NB4 (cell line): ENCODE data around the gene TOMM20.

Experiments
- CTCF ChIP-seq: IDR thresholded peaks from one replicate; pipeline ENCODE4 v1.5.1; 2012; ENCODE audit warnings: low read depth, low read length
- MAX ChIP-seq: IDR thresholded peaks from 2 replicates; pipeline ENCODE4 v1.6.1; 2011; ENCODE audit warnings: low read depth, low read length
- MYC ChIP-seq: IDR thresholded peaks from 2 replicates; pipeline ENCODE4 v1.6.1; 2011; ENCODE audit warnings: low read depth, low read length

- TF ChIP-seq CTCF (no peak), MYC (no peak), MAX (no peak)
Measured at GRCh38 chr1:235106457-235106856, 22.2 kb downstream of the TOMM20 start.
